H9 (cell line): Measurements from ENCODE around the gene OR8B3. TPM values are rescaled to one million over a fixed set of nuclear protein-coding genes. Genes with fewer than 3 reads are reported as not detected.

Source experiments
- DNase-seq: peaks from one replicate; pipeline ENCODE4 v3.0.0-alpha.2; 2017
- H2AFZ ChIP-seq: one replicate; pipeline ENCODE4 v1.6.1; 2013; ENCODE audit warnings: mild to moderate bottlenecking, low read length, control low read depth, moderate library complexity
- H2AK5ac ChIP-seq: 2 replicates; pipeline ENCODE4 v1.6.1; 2013; ENCODE audit warnings: low read length, control low read depth, mixed read lengths; ENCODE audit not compliant: insufficient read length
- H2BK120ac ChIP-seq: one replicate; pipeline ENCODE4 v1.6.1; 2013; ENCODE audit warnings: low read depth, mild to moderate bottlenecking, low read length, control low read depth, inconsistent platforms; ENCODE audit not compliant: poor library complexity, severe bottlenecking
- H2BK12ac ChIP-seq: 2 replicates; pipeline ENCODE4 v1.6.1; 2013; ENCODE audit warnings: low read length, control low read depth, mixed read lengths, low read depth; ENCODE audit not compliant: insufficient read length
- H2BK15ac ChIP-seq: 2 replicates; pipeline ENCODE4 v1.6.1; 2013; ENCODE audit warnings: low read depth, low read length, control low read depth
- H2BK20ac ChIP-seq: one replicate; pipeline ENCODE4 v1.6.1; 2013; ENCODE audit warnings: low read depth, mild to moderate bottlenecking, low read length, control low read depth, inconsistent platforms; ENCODE audit not compliant: poor library complexity, severe bottlenecking
- H2BK5ac ChIP-seq: 2 replicates; pipeline ENCODE4 v1.6.1; 2013; ENCODE audit warnings: low read length, control low read depth, mixed read lengths; ENCODE audit not compliant: insufficient read length
- H3K14ac ChIP-seq: 2 replicates; pipeline ENCODE4 v1.6.1; 2013; ENCODE audit warnings: low read length, control low read depth; ENCODE audit not compliant: insufficient read depth
- H3K18ac ChIP-seq: 2 replicates; pipeline ENCODE4 v1.6.1; 2013; ENCODE audit warnings: low read depth, mild to moderate bottlenecking, mixed read lengths, low read length, control low read depth; ENCODE audit not compliant: insufficient read length
- H3K23ac ChIP-seq: 2 replicates; pipeline ENCODE4 v1.6.1; 2013; ENCODE audit warnings: low read length, control low read depth, mixed read lengths, low read depth; ENCODE audit not compliant: insufficient read length
- H3K23me2 ChIP-seq: 2 replicates; pipeline ENCODE4 v1.6.1; 2013; ENCODE audit warnings: low read depth, mild to moderate bottlenecking, mixed read lengths, low read length, control low read depth; ENCODE audit not compliant: insufficient read length, poor library complexity, severe bottlenecking
- H3K27ac ChIP-seq: 2 replicates; pipeline ENCODE4 v1.5.1; 2013; ENCODE audit warnings: low read length, control low read depth, mixed read lengths, low read depth; ENCODE audit not compliant: insufficient read length
- H3K27me3 ChIP-seq: 2 replicates; pipeline ENCODE4 v1.6.1; 2013; ENCODE audit warnings: low read length, control low read depth, inconsistent platforms; ENCODE audit not compliant: insufficient read depth
- H3K4ac ChIP-seq: 2 replicates; pipeline ENCODE4 v1.6.1; 2013; ENCODE audit warnings: low read depth, mild to moderate bottlenecking, control low read depth, inconsistent platforms, low read length, moderate library complexity
- H3K4me1 ChIP-seq: 2 replicates; pipeline ENCODE4 v1.6.1; 2013; ENCODE audit warnings: low read length, control low read depth, inconsistent platforms; ENCODE audit not compliant: insufficient read depth
- H3K4me2 ChIP-seq: 2 replicates; pipeline ENCODE4 v1.6.1; 2013; ENCODE audit warnings: low read length, control low read depth, mixed read lengths; ENCODE audit not compliant: insufficient read length, insufficient read depth
- H3K56ac ChIP-seq: 2 replicates; pipeline ENCODE4 v1.6.1; 2013; ENCODE audit warnings: low read depth, mild to moderate bottlenecking, mixed read lengths, low read length, control low read depth; ENCODE audit not compliant: insufficient read length
- H3K79me1 ChIP-seq: 2 replicates; pipeline ENCODE4 v1.6.1; 2013; ENCODE audit warnings: low read depth, mild to moderate bottlenecking, moderate library complexity, low read length, control low read depth, inconsistent platforms; ENCODE audit not compliant: insufficient read depth, poor library complexity, severe bottlenecking
- H3K79me2 ChIP-seq: 2 replicates; pipeline ENCODE4 v1.6.1; 2013; ENCODE audit warnings: low read length, control low read depth, inconsistent platforms; ENCODE audit not compliant: insufficient read depth
- H3K9ac ChIP-seq: 2 replicates; pipeline ENCODE4 v1.6.1; 2013; ENCODE audit warnings: low read length, control low read depth, mixed read lengths; ENCODE audit not compliant: insufficient read length; ENCODE audit errors: extremely low read depth
- H3K9me3 ChIP-seq: one replicate; pipeline ENCODE4 v1.6.1; 2013; ENCODE audit warnings: low read depth, low read length, inconsistent platforms; ENCODE audit not compliant: control insufficient read depth
- H3T11ph ChIP-seq: one replicate; pipeline ENCODE4 v1.6.1; 2013; ENCODE audit warnings: mild to moderate bottlenecking, low read length, control low read depth, inconsistent platforms
- H4K20me1 ChIP-seq: one replicate; pipeline ENCODE4 v1.6.1; 2013; ENCODE audit not compliant: control insufficient read depth, insufficient read length, insufficient read depth
- H4K5ac ChIP-seq: 2 replicates; pipeline ENCODE4 v1.6.1; 2013; ENCODE audit warnings: low read depth, mild to moderate bottlenecking, mixed read lengths, low read length, control low read depth; ENCODE audit not compliant: insufficient read length
- H4K8ac ChIP-seq: replicated peaks from 2 replicates; pipeline ENCODE4 v1.6.1; 2013; ENCODE audit warnings: low read length, control low read depth, mixed read lengths, low read depth; ENCODE audit not compliant: insufficient read length
- H4K91ac ChIP-seq: 2 replicates; pipeline ENCODE4 v1.6.1; 2013; ENCODE audit warnings: low read depth, mild to moderate bottlenecking, moderate library complexity, mixed read lengths, low read length, control low read depth; ENCODE audit not compliant: insufficient read length
- H3K27ac Mint-ChIP-seq, 3 experiments: 2 replicates in 2 of 3; 3 replicates in 1 of 3; pipeline ENCODE4 v1.8.0; 2020 to 2021; ENCODE audit warnings: mixed read lengths in 3 of 3, mild to moderate bottlenecking in 1 of 3, moderate library complexity in 1 of 3
- H3K27me3 Mint-ChIP-seq: 2 replicates; pipeline ENCODE4 v1.8.0; 2021; ENCODE audit warnings: low read depth, mild to moderate bottlenecking, moderate library complexity, mixed read lengths
- H3K36me3 Mint-ChIP-seq, 3 experiments: 2 replicates in 2 of 3; 3 replicates in 1 of 3; pipeline ENCODE4 v1.8.0; 2020 to 2021; ENCODE audit warnings: low read depth in 3 of 3, mixed read lengths in 3 of 3; ENCODE audit not compliant: insufficient read depth in 1 of 3
- H3K4me1 Mint-ChIP-seq, 2 experiments: 2 replicates each; pipeline ENCODE4 v1.8.0; 2020; ENCODE audit warnings: mixed read lengths in 2 of 2
- H3K4me3 Mint-ChIP-seq, 2 experiments: 2 replicates in 1 of 2; 3 replicates in 1 of 2; pipeline ENCODE4 v1.8.0; 2020 to 2021; ENCODE audit warnings: mild to moderate bottlenecking in 2 of 2, mixed read lengths in 2 of 2, moderate library complexity in 1 of 2
- H3K9me3 Mint-ChIP-seq, 2 experiments: 2 replicates in 1 of 2; 3 replicates in 1 of 2; pipeline ENCODE4 v1.8.0; 2020; ENCODE audit warnings: mild to moderate bottlenecking in 2 of 2, mixed read lengths in 2 of 2, moderate library complexity in 1 of 2
- WGBS: extraction: QIAGEN DNeasy Blood & Tissue Kit; methylation state at CpG from one replicate; pipeline ENCODE4 v1.1.7; 2013; ENCODE audit warnings: missing lambda C conversion rate, low lambda C conversion rate, mixed read lengths; ENCODE audit not compliant: insufficient read length; ENCODE audit errors: extremely low coverage; 5-methylcytosine and 5-hydroxymethylcytosine counted together
- total RNA-seq: library from RNA; stranded (reverse); gene quantifications from 2 replicates; pipeline ENCODE4 v1.2.1, GENCODE V29; 2021
- TF ChIP-seq, protein P1 (sequence below): fragments of 200-600 bp; sonication (generic); conservative IDR thresholded peaks from 3 replicates; pipeline ENCODE4 v1.8.0; 2021; ENCODE audit warnings: antibody characterized with exemption, mild to moderate bottlenecking

The OR8B3 gene
- total RNA-seq, 1 experiment from 2014 or later = not detected

DNA sequence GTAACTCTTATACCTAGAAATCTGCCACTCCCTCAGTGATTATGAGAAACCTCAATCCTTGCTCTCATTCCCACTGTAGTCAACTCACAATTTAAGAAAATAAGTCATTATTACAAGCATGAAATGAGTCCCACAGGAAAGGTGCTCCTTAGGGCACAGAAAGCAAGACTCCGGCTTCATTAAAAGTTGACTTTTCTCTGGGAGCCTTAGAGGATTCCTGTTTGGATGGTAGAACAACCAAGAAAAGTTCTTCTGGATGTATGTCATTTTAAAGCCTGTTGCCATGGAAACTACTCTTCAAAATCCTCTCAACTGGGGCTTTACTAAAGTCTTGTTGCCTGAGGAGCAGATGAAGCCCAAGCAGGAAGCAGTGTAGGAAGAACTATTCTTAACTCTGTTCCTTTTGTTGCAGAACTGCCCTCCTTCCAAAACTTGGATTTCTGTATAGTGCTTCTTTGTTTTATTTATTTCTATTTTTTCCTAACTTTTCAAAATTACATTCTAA lies 46.9 kb upstream of the OR8B3 start, which contains the start of gene OR8B8:
Gene OR8B8, minus strand, starts transcription at position 51 of the 505 bp plus-strand sequence. CDS start 4,611 bp downstream, outside the sequence.
- no peak within 1 kb of the TSS for H3K9ac ChIP-seq
- no peak within 1 kb of the TSS for H2AK5ac ChIP-seq
- H2BK5ac ChIP-seq = no peak within 1 kb of the TSS
- no peaks in the 10 kb centered on the region for H3K79me2 ChIP-seq
- no peak within 1 kb of the TSS for H3K14ac ChIP-seq
- no peaks in the 10 kb centered on the region for H3K79me1 ChIP-seq
- Mint-ChIP-seq H3K27ac (no peak within 1 kb of the TSS), H3K36me3 (no peaks in the 10 kb centered on the region), H3K4me1 (peaks cover 3 to 5% of the 10 kb centered on the region in 2 experiments; a peak in 3 of 4 replicates), H3K9me3 (no peaks in the 10 kb centered on the region), H3K27me3 (no peaks in the 10 kb centered on the region; the same call in 1 of the 2 replicates), H3K4me3 (no peak within 1 kb of the TSS)
- no peak within 1 kb of the TSS for H2AFZ ChIP-seq
- no peaks in the 10 kb centered on the region for H3K4me1 ChIP-seq
- no peak within 1 kb of the TSS for H2BK12ac ChIP-seq
- H3K56ac ChIP-seq = no peak within 1 kb of the TSS
- H2BK20ac ChIP-seq = no peak within 1 kb of the TSS
- no peak within 1 kb of the TSS for H3K23ac ChIP-seq
- H3T11ph ChIP-seq = no peak within 1 kb of the TSS
- WGBS = no CpG with 5 or more reads among the region's 1 CpG
- H3K27ac ChIP-seq = no peak within 1 kb of the TSS
- H4K5ac ChIP-seq = no peak within 1 kb of the TSS
- TF ChIP-seq, protein P1, sequence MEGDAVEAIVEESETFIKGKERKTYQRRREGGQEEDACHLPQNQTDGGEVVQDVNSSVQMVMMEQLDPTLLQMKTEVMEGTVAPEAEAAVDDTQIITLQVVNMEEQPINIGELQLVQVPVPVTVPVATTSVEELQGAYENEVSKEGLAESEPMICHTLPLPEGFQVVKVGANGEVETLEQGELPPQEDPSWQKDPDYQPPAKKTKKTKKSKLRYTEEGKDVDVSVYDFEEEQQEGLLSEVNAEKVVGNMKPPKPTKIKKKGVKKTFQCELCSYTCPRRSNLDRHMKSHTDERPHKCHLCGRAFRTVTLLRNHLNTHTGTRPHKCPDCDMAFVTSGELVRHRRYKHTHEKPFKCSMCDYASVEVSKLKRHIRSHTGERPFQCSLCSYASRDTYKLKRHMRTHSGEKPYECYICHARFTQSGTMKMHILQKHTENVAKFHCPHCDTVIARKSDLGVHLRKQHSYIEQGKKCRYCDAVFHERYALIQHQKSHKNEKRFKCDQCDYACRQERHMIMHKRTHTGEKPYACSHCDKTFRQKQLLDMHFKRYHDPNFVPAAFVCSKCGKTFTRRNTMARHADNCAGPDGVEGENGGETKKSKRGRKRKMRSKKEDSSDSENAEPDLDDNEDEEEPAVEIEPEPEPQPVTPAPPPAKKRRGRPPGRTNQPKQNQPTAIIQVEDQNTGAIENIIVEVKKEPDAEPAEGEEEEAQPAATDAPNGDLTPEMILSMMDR = no peak
- no peak within 1 kb of the TSS for H3K18ac ChIP-seq
- no peak within 1 kb of the TSS for H3K4ac ChIP-seq
- DNase-seq = no peak
- H3K4me2 ChIP-seq = no peak within 1 kb of the TSS
- no peak within 1 kb of the TSS for H2BK120ac ChIP-seq
- no peaks in the 10 kb centered on the region for H3K23me2 ChIP-seq
- H2BK15ac ChIP-seq = no peak within 1 kb of the TSS
- no peak within 1 kb of the TSS for H4K91ac ChIP-seq
- H4K8ac ChIP-seq = no peak within 1 kb of the TSS
- no peaks in the 10 kb centered on the region for H3K9me3 ChIP-seq
- no peaks in the 10 kb centered on the region for H4K20me1 ChIP-seq
- no peaks in the 10 kb centered on the region for H3K27me3 ChIP-seq
